Spleen (tissue), 13 donors: ENCODE measurements around the gene LMBR1. TPM values are rescaled to one million over a fixed set of nuclear protein-coding genes. Genes with fewer than 3 reads are reported as not detected.
A peak's percentile ranks its signal among the peaks of the same experiment; 100 is the strongest.
"Not testable (repeated sequence)": the region's sequence is repeated elsewhere in the genome, so short reads cannot be mapped to it uniquely, and the experiment has no call there.

Experiments used
- DNase-seq: peaks from one replicate; pipeline ENCODE4 v3.0.0-alpha.2; 2020
- H3K27ac ChIP-seq, 8 donors: fragments of 200-600 bp; sonication (generic) in 7 of 8; 1 replicate in 4 of 8; 2 replicates in 4 of 8; pipeline versions ENCODE4 v1.5.0 to v1.8.0; 2016 to 2021; ENCODE audit warnings: inconsistent platforms in 4 of 8, mild to moderate bottlenecking in 4 of 8, moderate library complexity in 1 of 8
- H3K27me3 ChIP-seq, 7 donors: fragments of 200-600 bp; sonication (generic) in 6 of 7; replicated peaks in 1 of 7; 1 replicate in 4 of 7; 2 replicates in 3 of 7; pipeline versions ENCODE4 v1.5.0 to v1.8.0; 2016 to 2021; ENCODE audit warnings: inconsistent platforms in 3 of 7, mild to moderate bottlenecking in 1 of 7
- H3K36me3 ChIP-seq, 6 donors: fragments of 200-600 bp; sonication (generic) in 5 of 6; 1 replicate in 4 of 6; 2 replicates in 2 of 6; pipeline versions ENCODE4 v1.5.0 to v1.8.0; 2016 to 2021; ENCODE audit warnings: inconsistent platforms in 2 of 6
- H3K4me1 ChIP-seq, 6 donors: fragments of 200-600 bp; sonication (generic) in 5 of 6; 1 replicate in 3 of 6; 2 replicates in 3 of 6; pipeline versions ENCODE4 v1.5.0 to v1.8.0; 2016 to 2021; ENCODE audit warnings: inconsistent platforms in 3 of 6
- H3K4me3 ChIP-seq, 8 donors: fragments of 200-600 bp; sonication (generic) in 7 of 8; 1 replicate in 4 of 8; 2 replicates in 4 of 8; pipeline versions ENCODE4 v1.5.0 to v1.8.0; 2016 to 2021; ENCODE audit warnings: inconsistent platforms in 4 of 8, mild to moderate bottlenecking in 4 of 8, moderate library complexity in 2 of 8
- H3K9me3 ChIP-seq, 8 donors: fragments of 200-600 bp; sonication (generic) in 7 of 8; 1 replicate in 4 of 8; 2 replicates in 4 of 8; pipeline versions ENCODE4 v1.5.0 to v1.8.0; 2016 to 2021; ENCODE audit warnings: inconsistent platforms in 4 of 8
- CTCF ChIP-seq, 11 experiments: fragments of 200-600 bp in 7 of 11; fragments of 450-650 bp in 4 of 11; sonication (generic) in 4 of 11; IDR thresholded peaks in 8 of 11; conservative IDR thresholded peaks in 3 of 11; 1 replicate in 7 of 11; 2 replicates in 4 of 11; pipeline versions ENCODE4 v1.4.0 to v1.8.0; 2016 to 2021; ENCODE audit warnings: antibody characterized with exemption in 11 of 11, inconsistent platforms in 4 of 11, mild to moderate bottlenecking in 1 of 11
- POLR2A ChIP-seq, 3 donors: fragments of 450-650 bp; IDR thresholded peaks; one replicate each; pipeline ENCODE4 v1.5.1; 2017; ENCODE audit warnings: antibody characterized with exemption in 3 of 3, mild to moderate bottlenecking in 1 of 3
- POLR2AphosphoS5 ChIP-seq, 3 donors: sonication (generic); formaldehyde crosslinking; IDR thresholded peaks; one replicate each; pipeline ENCODE4 v1.5.1; 2017; ENCODE audit warnings: antibody characterized with exemption in 3 of 3
- WGBS, 5 donors: extraction: QIAGEN DNeasy Blood & Tissue Kit in 3 of 5; methylation state at CpG; one replicate each; pipeline versions ENCODE4 v1.1.5 to v1.1.7; 2013 to 2018; 5-methylcytosine and 5-hydroxymethylcytosine counted together
- intact Hi-C: fragments of 100-400 bp; cut with DNase I; formaldehyde crosslinking; loops from one replicate; pipeline ENCODE4 v1.15.0; 2023; ENCODE audit warnings: low total_unique reads
- long read RNA-seq, 2 donors: transcript quantifications; one replicate each; lab custom pipeline, GENCODE V29; 2026
- polyA plus RNA-seq, 3 donors: library from polyadenylated mRNA; stranded (reverse); fragments of 200-250 nt; gene quantifications; one replicate each; pipeline ENCODE4 v1.2.1, GENCODE V29; 2013
- total RNA-seq, 7 donors: library from RNA; depleted of rRNA in 3 of 7; stranded (reverse); fragments of >200 nt in 3 of 7; fragmentation: NEBNext Ultra II Directional in 4 of 7; extraction: Animal tissue kit (Norgen Biotek cat#: 25700) in 4 of 7; gene quantifications; one replicate each; pipeline versions ENCODE4 v1.1.0 to v1.2.1, GENCODE V29; 2016 to 2021
- donor health status: healthy with polysubstance abuse.
- donor health status: DM: no; HTN: no; CAD: no; lungs with moderate emphysema.
- donor health status: DM: no; HTN: no; CAD: no.
- donor health status: Bipolar disorder and iron deficiency.
- donor health status: healthy.
- donor health status: DM: no; HTN: no; CAD: no.
- donor health status: DM: yes; HTN: yes; CAD: no.

Gene LMBR1
- 10 to 100 TPM; 56.5 to 88.3 (median 73.8) TPM for total RNA-seq
- polyA plus RNA-seq = 1 to 10 TPM; 4.8 to 8.7 (median 7.4) TPM
- long read RNA-seq, donor 1, full-length matches to known transcripts = 2 of 2 reads
- long read RNA-seq, donor 1, partial matches to known transcripts = 0 of 2 reads
- long read RNA-seq, donor 1, other reads (novel, unspliced or antisense) = 0 of 2 reads
- long read RNA-seq, donor 2, full-length matches to known transcripts = 5 of 5 reads
- long read RNA-seq, donor 2, partial matches to known transcripts = 0 of 5 reads
- long read RNA-seq, donor 2, other reads (novel, unspliced or antisense) = 0 of 5 reads

- intact Hi-C loops = no loop called here
- TF ChIP-seq POLR2A (IDR thresholded peaks at IDR 0.05) = peak in 1 of 3 donors; percentile 77
- TF ChIP-seq CTCF (IDR thresholded peaks at IDR 0.05 in 8 of 11, conservative IDR thresholded peaks at IDR 0.05 in 3 of 11) = peak; percentile 65 to 92 (median 82)
- TF ChIP-seq POLR2AphosphoS5 (IDR thresholded peaks at IDR 0.05) = peak; percentile 85 to 92 (median 89)
- peak; percentile 99 for DNase-seq
- H3K4me1 ChIP-seq = peaks cover 3 to 67% (median 37%) of the 10 kb centered on the region in 6 donors
- no peaks in the 10 kb centered on the region for H3K27me3 ChIP-seq
- no peaks in the 10 kb centered on the region for H3K9me3 ChIP-seq
- peaks cover 0 to 5% (median 0%) of the 10 kb centered on the region in 6 donors for H3K36me3 ChIP-seq
- peak within 1 kb of the TSS; percentile 93 to 99 (median 96) for H3K27ac ChIP-seq
- WGBS, 5 donors = 0 to 1% (median 0%) methylated on average over 13 to 92 of the region's 97 CpGs
- peak within 1 kb of the TSS; percentile 70 to 89 (median 79) for H3K4me3 ChIP-seq
Observed at GRCh38 chr7:156892821-156893706, at the start of gene LMBR1. Gene LMBR1, minus strand, starts transcription at chr7:156893183. Its CDS starts 190 bp downstream, at chr7:156892993.

GRCh38 chr7:156942708-156943090 is 49.7 kb upstream of the LMBR1 start:
- 27 to 74% (median 54%) methylated on average over 10 to 24 of the region's 24 CpGs for WGBS, 5 donors
- no peak for TF ChIP-seq POLR2A (IDR thresholded peaks at IDR 0.05)
- no peak for TF ChIP-seq CTCF (IDR thresholded peaks at IDR 0.05 in 8 of 11, conservative IDR thresholded peaks at IDR 0.05 in 3 of 11)
- TF ChIP-seq POLR2AphosphoS5 (IDR thresholded peaks at IDR 0.05) = no peak
- Histone ChIP-seq H3K27ac (no peak overlapping the region), H3K4me1 (peaks cover 0 to 12% (median 0%) of the 10 kb centered on the region in 6 donors), H3K4me3 (peak overlapping the region in 1 of 8 donors; percentile 1), H3K9me3 (no peaks in the 10 kb centered on the region), H3K27me3 (peaks cover 0 to 31% (median 4%) of the 10 kb centered on the region in 7 donors), H3K36me3 (no peaks in the 10 kb centered on the region)
- intact Hi-C loops = no loop called here
- DNase-seq = no peak

GRCh38 chr7:156941393-156942182 is 48.6 kb upstream of the LMBR1 start:
- peaks cover 0 to 12% (median 0%) of the 10 kb centered on the region in 6 donors for H3K4me1 ChIP-seq
- no peak overlapping the region for H3K27ac ChIP-seq
- intact Hi-C loops = no loop called here
- no peak for DNase-seq
- H3K4me3 ChIP-seq = no peak overlapping the region
- TF ChIP-seq POLR2A (IDR thresholded peaks at IDR 0.05) = no peak
- H3K9me3 ChIP-seq = no peaks in the 10 kb centered on the region
- no peaks in the 10 kb centered on the region for H3K36me3 ChIP-seq
- WGBS, 5 donors = 93 to 98% (median 97%) methylated on average over 80 to 92 of the region's 92 CpGs
- peaks cover 0 to 31% (median 4%) of the 10 kb centered on the region in 7 donors for H3K27me3 ChIP-seq

- H3K27me3 ChIP-seq = peaks cover 0 to 33% (median 4%) of the 10 kb centered on the region in 7 donors
- no peak for DNase-seq
- H3K9me3 ChIP-seq = no peaks in the 10 kb centered on the region
- H3K36me3 ChIP-seq = no peaks in the 10 kb centered on the region
- H3K4me1 ChIP-seq = peaks cover 0 to 12% (median 0%) of the 10 kb centered on the region in 6 donors
- WGBS, 5 donors = 91 to 97% (median 96%) methylated on average over 35 to 57 of the region's 57 CpGs
- H3K27ac ChIP-seq = no peak overlapping the region
- intact Hi-C loops = no loop called here
- TF ChIP-seq POLR2AphosphoS5 (IDR thresholded peaks at IDR 0.05) (no peak), CTCF (IDR thresholded peaks at IDR 0.05 in 8 of 11, conservative IDR thresholded peaks at IDR 0.05 in 3 of 11) (no peak), POLR2A (IDR thresholded peaks at IDR 0.05) (no peak)
- no peak overlapping the region for H3K4me3 ChIP-seq
Observed at GRCh38 chr7:156940421-156941122, 47.6 kb upstream of the LMBR1 start.

GRCh38 chr7:156936766-156937165 is 43.8 kb upstream of the LMBR1 start:
- DNase-seq, H3K36me3 ChIP-seq, H3K4me1 ChIP-seq, H3K9me3 ChIP-seq, H3K27ac ChIP-seq, H3K27me3 ChIP-seq, intact Hi-C loops, H3K4me3 ChIP-seq: not testable (repeated sequence)
- WGBS, 5 donors = 78 to 95% (median 94%) methylated on average over 3 of the region's 3 CpGs
